HG03575 (cell line): ENCODE results near the gene CNTN5.

ENCODE experiments used
- ATAC-seq: cut with Tn5 transposase; IDR thresholded peaks from one replicate; pipeline ENCODE4 v1.9.1; 2021; ENCODE audit not compliant: unreplicated experiment, insufficient number of reproducible peaks, low FRiP score; ENCODE audit errors: extremely low read depth

Gene CNTN5

GRCh38 chr11:99432677-99433076 is 411.9 kb downstream of the CNTN5 start:
- ATAC-seq = no peak

GRCh38 chr11:99443276-99443675 is 422.5 kb downstream of the CNTN5 start:
- ATAC-seq = no peak

DNA sequence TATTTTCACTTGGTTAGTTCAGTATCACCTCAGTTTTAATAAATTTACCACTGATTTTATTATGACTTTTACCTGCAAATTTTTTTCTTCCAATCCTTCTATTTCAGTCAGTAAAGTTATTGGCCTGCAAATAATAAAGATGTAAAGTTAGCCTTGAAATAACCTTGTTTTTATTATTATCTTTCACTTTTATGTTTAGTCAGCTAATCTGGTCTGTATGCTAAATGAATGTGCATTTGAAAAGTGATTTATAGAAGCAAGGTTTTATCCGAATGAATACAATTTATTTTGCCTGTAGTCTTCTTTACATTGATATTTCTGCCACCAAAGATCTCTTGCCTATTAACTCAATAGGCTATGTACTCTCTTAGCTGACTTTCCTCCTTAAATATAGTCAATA is 425.7 kb downstream of the CNTN5 start:
- no peak for ATAC-seq

- ATAC-seq = no peak
Observed at GRCh38 chr11:99449345-99449744, 428.6 kb downstream of the CNTN5 start.

- ATAC-seq = no peak
Observed at GRCh38 chr11:99452075-99452474, 431.3 kb downstream of the CNTN5 start.

- no peak for ATAC-seq
Observed at GRCh38 chr11:99461913-99462312, 441.2 kb downstream of the CNTN5 start.

DNA sequence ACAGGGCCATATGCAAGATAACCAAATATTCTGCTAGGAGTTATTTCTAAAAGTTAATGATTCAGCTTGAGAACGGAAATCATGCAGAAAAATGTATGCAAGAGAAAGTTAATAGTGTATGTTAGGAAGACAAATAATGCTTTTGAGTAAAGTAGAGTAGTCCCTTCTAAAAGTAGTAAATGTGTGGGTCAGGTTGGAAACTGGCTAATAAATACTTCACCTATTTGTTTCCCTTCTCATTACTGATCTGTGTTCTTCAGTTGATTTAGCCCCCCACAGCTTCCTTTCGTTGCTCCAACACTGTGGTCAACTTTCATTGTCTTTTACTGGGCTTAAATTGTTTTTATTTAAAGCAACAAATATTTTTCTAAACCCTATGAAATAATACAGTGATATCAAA is 444.2 kb downstream of the CNTN5 start:
- no peak for ATAC-seq

- ATAC-seq = no peak
Observed at GRCh38 chr11:99489581-99489980, 468.8 kb downstream of the CNTN5 start.

GRCh38 chr11:99494065-99494464 is 473.3 kb downstream of the CNTN5 start:
- no peak for ATAC-seq

GRCh38 chr11:99501655-99502054 is 480.9 kb downstream of the CNTN5 start:
- no peak for ATAC-seq

DNA sequence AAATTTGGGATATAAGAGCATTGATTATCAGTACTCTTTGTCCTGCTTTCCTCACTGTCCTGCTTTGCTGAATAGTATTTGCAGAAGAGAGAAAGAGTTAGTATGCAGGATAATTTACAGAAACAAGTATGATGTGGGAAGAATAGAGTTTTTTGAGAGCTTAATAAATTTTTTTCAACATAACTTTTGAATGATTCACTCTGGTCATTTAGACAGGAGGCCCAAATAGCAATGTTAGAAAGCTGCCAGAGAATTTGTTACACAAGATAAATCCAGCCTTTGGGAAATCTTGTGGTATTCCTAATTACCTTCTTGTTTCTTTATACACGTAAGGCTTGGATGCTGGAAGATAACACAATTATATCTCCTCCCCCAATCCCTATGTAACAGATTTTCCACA is 484.6 kb downstream of the CNTN5 start:
- ATAC-seq = no peak

DNA sequence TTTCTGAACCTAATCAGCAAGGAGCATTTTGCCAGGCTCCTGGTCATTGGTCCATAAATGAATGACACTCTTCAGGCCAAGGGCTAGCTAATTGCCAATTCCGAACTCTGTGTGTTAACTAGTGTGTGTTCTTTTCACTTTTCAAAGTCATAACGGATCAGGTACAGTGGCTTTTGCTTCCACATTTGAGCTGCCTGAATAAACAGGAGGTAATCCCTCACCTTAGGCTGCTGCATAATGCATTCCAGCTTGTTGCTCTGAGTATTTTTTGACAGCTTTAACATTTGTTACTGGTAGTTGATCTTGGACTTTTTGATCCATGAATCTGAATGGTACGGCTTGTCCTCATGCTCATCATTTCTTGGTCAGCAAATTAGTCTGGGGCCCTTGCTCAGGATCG is 485.1 kb downstream of the CNTN5 start:
- ATAC-seq = no peak

DNA sequence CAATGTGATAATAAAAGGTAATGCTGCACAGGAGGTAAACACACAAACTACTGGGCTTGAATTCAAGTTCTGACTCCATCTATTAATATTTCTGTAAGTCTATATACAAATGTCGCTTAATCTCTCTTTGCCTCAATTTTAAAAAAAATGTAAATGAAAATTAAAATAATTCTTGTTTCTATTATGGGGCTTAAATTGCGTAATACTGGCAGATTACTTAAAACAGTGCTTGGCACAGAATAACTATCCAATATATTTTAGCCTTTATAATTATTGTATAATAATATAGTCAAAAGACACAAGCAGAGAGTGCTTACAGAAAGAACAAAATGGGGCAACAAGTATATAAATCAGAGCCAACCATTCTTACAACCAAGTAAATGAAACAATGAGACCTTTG is 489.1 kb downstream of the CNTN5 start:
- ATAC-seq = no peak

- ATAC-seq = no peak
Observed at GRCh38 chr11:99513368-99513767, 492.6 kb downstream of the CNTN5 start.

- ATAC-seq = no peak
Observed at GRCh38 chr11:99519095-99519494, 498.3 kb downstream of the CNTN5 start.

DNA sequence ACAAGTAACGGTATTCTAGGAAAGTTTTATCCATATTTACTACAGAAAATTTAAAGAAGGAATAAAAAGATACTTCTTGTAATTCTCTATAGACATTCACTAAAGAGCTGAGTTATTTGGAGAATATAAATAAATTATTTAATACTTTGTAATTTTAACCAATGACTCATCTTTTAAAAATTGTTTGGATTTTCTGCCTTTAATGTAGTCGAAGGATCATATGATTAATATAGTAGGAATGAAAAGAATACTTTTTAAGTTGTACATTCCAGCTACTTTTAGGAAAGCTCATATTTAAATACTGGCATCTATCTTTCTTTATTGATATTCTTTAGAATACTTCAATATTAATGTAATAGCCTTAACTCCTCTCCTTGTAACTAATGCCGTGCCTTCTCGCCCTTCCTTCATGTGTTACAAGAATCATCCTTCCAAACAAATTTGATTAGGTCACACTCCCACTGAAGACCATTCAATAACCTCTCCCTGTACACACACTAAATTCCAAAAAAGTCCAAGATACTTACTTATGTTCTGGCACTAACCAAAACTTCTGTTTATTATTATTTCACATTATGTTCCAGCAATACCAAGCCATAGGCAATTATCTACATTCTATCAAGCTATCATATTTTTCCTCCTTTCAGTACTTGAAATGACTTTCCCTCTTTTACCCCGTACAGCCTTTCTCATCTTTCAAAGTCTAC is 501.9 kb downstream of the CNTN5 start:
- ATAC-seq = no peak

DNA sequence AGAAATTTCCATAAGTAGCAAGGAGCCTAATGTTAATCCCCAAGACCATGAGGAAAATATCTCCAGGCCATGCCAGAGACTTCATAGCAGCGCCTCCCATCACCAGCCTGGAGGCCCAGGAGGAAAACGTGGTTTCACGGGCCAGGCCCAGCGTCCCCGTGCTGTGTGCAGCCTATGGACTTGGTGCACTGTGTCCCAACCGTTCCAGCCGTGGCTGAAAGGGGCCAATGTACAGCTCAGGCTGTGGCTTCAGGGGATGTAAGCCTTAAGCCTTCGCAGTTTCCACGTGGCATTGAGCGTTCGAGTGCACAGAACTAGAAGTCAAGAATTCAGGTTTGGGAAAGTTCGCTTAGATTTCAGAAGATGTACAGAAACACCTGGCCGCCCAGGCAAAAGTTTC is 510.7 kb downstream of the CNTN5 start:
- ATAC-seq = no peak

GRCh38 chr11:99534812-99535211 is 514.1 kb downstream of the CNTN5 start:
- no peak for ATAC-seq

GRCh38 chr11:99535406-99535805 is 514.7 kb downstream of the CNTN5 start:
- ATAC-seq = no peak

DNA sequence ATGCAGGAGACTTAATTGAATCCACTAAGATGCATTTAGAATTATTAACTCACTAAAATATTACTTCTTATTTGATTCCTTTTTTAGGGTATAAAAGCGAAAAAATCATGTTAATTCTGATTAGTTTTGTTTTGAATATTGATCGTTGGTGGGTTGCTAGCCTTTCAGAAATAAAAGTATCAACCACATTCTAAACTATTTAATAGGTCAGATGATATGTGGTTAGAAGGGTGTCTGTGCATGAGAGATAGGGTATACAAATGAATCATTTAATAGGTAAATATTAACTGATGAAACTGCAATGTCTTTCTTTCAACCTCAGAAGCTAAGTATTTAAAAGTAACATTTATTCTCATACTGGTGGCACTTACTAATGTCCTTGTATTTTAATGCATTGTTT is 515.1 kb downstream of the CNTN5 start:
- no peak for ATAC-seq

GRCh38 chr11:99537681-99538080 is 516.9 kb downstream of the CNTN5 start:
- no peak for ATAC-seq
